IMR-90 (cell line): Measurements from ENCODE around the gene NACC2.

Experiments
- ELK1 ChIP-seq: fragments of 150-350 bp; IDR thresholded peaks from 2 replicates; pipeline ENCODE4 v1.6.1; 2016; ENCODE audit warnings: low read depth, mild to moderate bottlenecking, low read length, moderate library complexity, borderline replicate concordance
- FOS ChIP-seq: fragments of 150-350 bp; IDR thresholded peaks from 2 replicates; pipeline ENCODE4 v1.6.1; 2016; ENCODE audit warnings: low read depth, low read length
- MXI1 ChIP-seq: IDR thresholded peaks from 2 replicates; pipeline ENCODE4 v1.6.1; 2012; ENCODE audit warnings: low read depth, mild to moderate bottlenecking, low read length, moderate library complexity, borderline replicate concordance
- NFE2L2 ChIP-seq: fragments of 150-350 bp; IDR thresholded peaks from 2 replicates; pipeline ENCODE4 v1.6.1; 2016; ENCODE audit warnings: low read depth, mild to moderate bottlenecking, low read length
- POLR2A ChIP-seq: IDR thresholded peaks from 2 replicates; pipeline ENCODE4 v1.6.1; 2012; ENCODE audit warnings: mild to moderate bottlenecking, low read depth, low read length
- SMC3 ChIP-seq: fragments of 150-350 bp; IDR thresholded peaks from 2 replicates; pipeline ENCODE4 v1.6.1; 2016; ENCODE audit warnings: low read depth, mild to moderate bottlenecking, antibody characterized with exemption, low read length, moderate library complexity
- TF ChIP-seq, protein P1 (sequence below): conservative IDR thresholded peaks from 2 replicates; pipeline ENCODE4 v1.5.1; 2012; ENCODE audit warnings: mild to moderate bottlenecking, low read depth, low read length, improper control_type of control experiment

GRCh38 chr9:135957431-135957830 lies 137.7 kb downstream of the NACC2 start:
- TF ChIP-seq, protein P1, sequence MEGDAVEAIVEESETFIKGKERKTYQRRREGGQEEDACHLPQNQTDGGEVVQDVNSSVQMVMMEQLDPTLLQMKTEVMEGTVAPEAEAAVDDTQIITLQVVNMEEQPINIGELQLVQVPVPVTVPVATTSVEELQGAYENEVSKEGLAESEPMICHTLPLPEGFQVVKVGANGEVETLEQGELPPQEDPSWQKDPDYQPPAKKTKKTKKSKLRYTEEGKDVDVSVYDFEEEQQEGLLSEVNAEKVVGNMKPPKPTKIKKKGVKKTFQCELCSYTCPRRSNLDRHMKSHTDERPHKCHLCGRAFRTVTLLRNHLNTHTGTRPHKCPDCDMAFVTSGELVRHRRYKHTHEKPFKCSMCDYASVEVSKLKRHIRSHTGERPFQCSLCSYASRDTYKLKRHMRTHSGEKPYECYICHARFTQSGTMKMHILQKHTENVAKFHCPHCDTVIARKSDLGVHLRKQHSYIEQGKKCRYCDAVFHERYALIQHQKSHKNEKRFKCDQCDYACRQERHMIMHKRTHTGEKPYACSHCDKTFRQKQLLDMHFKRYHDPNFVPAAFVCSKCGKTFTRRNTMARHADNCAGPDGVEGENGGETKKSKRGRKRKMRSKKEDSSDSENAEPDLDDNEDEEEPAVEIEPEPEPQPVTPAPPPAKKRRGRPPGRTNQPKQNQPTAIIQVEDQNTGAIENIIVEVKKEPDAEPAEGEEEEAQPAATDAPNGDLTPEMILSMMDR = no peak
- TF ChIP-seq MXI1 (no peak), POLR2A (no peak), NFE2L2 (no peak), ELK1 (no peak), SMC3 (no peak), FOS (no peak)
